H9 (cell line): ENCODE measurements around the gene CCDC92B. TPM values are rescaled to one million over a fixed set of nuclear protein-coding genes. Genes with fewer than 3 reads are reported as not detected.

ENCODE experiments used
- DNase-seq: peaks from one replicate; pipeline ENCODE4 v3.0.0-alpha.2; 2017
- H2AFZ ChIP-seq: one replicate; pipeline ENCODE4 v1.6.1; 2013; ENCODE audit warnings: mild to moderate bottlenecking, low read length, control low read depth, moderate library complexity
- H2AK5ac ChIP-seq: 2 replicates; pipeline ENCODE4 v1.6.1; 2013; ENCODE audit warnings: low read length, control low read depth, mixed read lengths; ENCODE audit not compliant: insufficient read length
- H2BK120ac ChIP-seq: one replicate; pipeline ENCODE4 v1.6.1; 2013; ENCODE audit warnings: low read depth, mild to moderate bottlenecking, low read length, control low read depth, inconsistent platforms; ENCODE audit not compliant: poor library complexity, severe bottlenecking
- H2BK12ac ChIP-seq: 2 replicates; pipeline ENCODE4 v1.6.1; 2013; ENCODE audit warnings: low read length, control low read depth, mixed read lengths, low read depth; ENCODE audit not compliant: insufficient read length
- H2BK15ac ChIP-seq: 2 replicates; pipeline ENCODE4 v1.6.1; 2013; ENCODE audit warnings: low read depth, low read length, control low read depth
- H2BK20ac ChIP-seq: one replicate; pipeline ENCODE4 v1.6.1; 2013; ENCODE audit warnings: low read depth, mild to moderate bottlenecking, low read length, control low read depth, inconsistent platforms; ENCODE audit not compliant: poor library complexity, severe bottlenecking
- H2BK5ac ChIP-seq: 2 replicates; pipeline ENCODE4 v1.6.1; 2013; ENCODE audit warnings: low read length, control low read depth, mixed read lengths; ENCODE audit not compliant: insufficient read length
- H3K14ac ChIP-seq: 2 replicates; pipeline ENCODE4 v1.6.1; 2013; ENCODE audit warnings: low read length, control low read depth; ENCODE audit not compliant: insufficient read depth
- H3K18ac ChIP-seq: 2 replicates; pipeline ENCODE4 v1.6.1; 2013; ENCODE audit warnings: low read depth, mild to moderate bottlenecking, mixed read lengths, low read length, control low read depth; ENCODE audit not compliant: insufficient read length
- H3K23ac ChIP-seq: 2 replicates; pipeline ENCODE4 v1.6.1; 2013; ENCODE audit warnings: low read length, control low read depth, mixed read lengths, low read depth; ENCODE audit not compliant: insufficient read length
- H3K23me2 ChIP-seq: 2 replicates; pipeline ENCODE4 v1.6.1; 2013; ENCODE audit warnings: low read depth, mild to moderate bottlenecking, mixed read lengths, low read length, control low read depth; ENCODE audit not compliant: insufficient read length, poor library complexity, severe bottlenecking
- H3K27ac ChIP-seq: 2 replicates; pipeline ENCODE4 v1.5.1; 2013; ENCODE audit warnings: low read length, control low read depth, mixed read lengths, low read depth; ENCODE audit not compliant: insufficient read length
- H3K27me3 ChIP-seq: 2 replicates; pipeline ENCODE4 v1.6.1; 2013; ENCODE audit warnings: low read length, control low read depth, inconsistent platforms; ENCODE audit not compliant: insufficient read depth
- H3K4ac ChIP-seq: 2 replicates; pipeline ENCODE4 v1.6.1; 2013; ENCODE audit warnings: low read depth, mild to moderate bottlenecking, control low read depth, inconsistent platforms, low read length, moderate library complexity
- H3K4me1 ChIP-seq: 2 replicates; pipeline ENCODE4 v1.6.1; 2013; ENCODE audit warnings: low read length, control low read depth, inconsistent platforms; ENCODE audit not compliant: insufficient read depth
- H3K4me2 ChIP-seq: 2 replicates; pipeline ENCODE4 v1.6.1; 2013; ENCODE audit warnings: low read length, control low read depth, mixed read lengths; ENCODE audit not compliant: insufficient read length, insufficient read depth
- H3K56ac ChIP-seq: 2 replicates; pipeline ENCODE4 v1.6.1; 2013; ENCODE audit warnings: low read depth, mild to moderate bottlenecking, mixed read lengths, low read length, control low read depth; ENCODE audit not compliant: insufficient read length
- H3K79me1 ChIP-seq: 2 replicates; pipeline ENCODE4 v1.6.1; 2013; ENCODE audit warnings: low read depth, mild to moderate bottlenecking, moderate library complexity, low read length, control low read depth, inconsistent platforms; ENCODE audit not compliant: insufficient read depth, poor library complexity, severe bottlenecking
- H3K79me2 ChIP-seq: 2 replicates; pipeline ENCODE4 v1.6.1; 2013; ENCODE audit warnings: low read length, control low read depth, inconsistent platforms; ENCODE audit not compliant: insufficient read depth
- H3K9ac ChIP-seq: 2 replicates; pipeline ENCODE4 v1.6.1; 2013; ENCODE audit warnings: low read length, control low read depth, mixed read lengths; ENCODE audit not compliant: insufficient read length; ENCODE audit errors: extremely low read depth
- H3K9me3 ChIP-seq: one replicate; pipeline ENCODE4 v1.6.1; 2013; ENCODE audit warnings: low read depth, low read length, inconsistent platforms; ENCODE audit not compliant: control insufficient read depth
- H3T11ph ChIP-seq: one replicate; pipeline ENCODE4 v1.6.1; 2013; ENCODE audit warnings: mild to moderate bottlenecking, low read length, control low read depth, inconsistent platforms
- H4K20me1 ChIP-seq: one replicate; pipeline ENCODE4 v1.6.1; 2013; ENCODE audit not compliant: control insufficient read depth, insufficient read length, insufficient read depth
- H4K5ac ChIP-seq: 2 replicates; pipeline ENCODE4 v1.6.1; 2013; ENCODE audit warnings: low read depth, mild to moderate bottlenecking, mixed read lengths, low read length, control low read depth; ENCODE audit not compliant: insufficient read length
- H4K8ac ChIP-seq: replicated peaks from 2 replicates; pipeline ENCODE4 v1.6.1; 2013; ENCODE audit warnings: low read length, control low read depth, mixed read lengths, low read depth; ENCODE audit not compliant: insufficient read length
- H4K91ac ChIP-seq: 2 replicates; pipeline ENCODE4 v1.6.1; 2013; ENCODE audit warnings: low read depth, mild to moderate bottlenecking, moderate library complexity, mixed read lengths, low read length, control low read depth; ENCODE audit not compliant: insufficient read length
- H3K27ac Mint-ChIP-seq, 3 experiments: 2 replicates in 2 of 3; 3 replicates in 1 of 3; pipeline ENCODE4 v1.8.0; 2020 to 2021; ENCODE audit warnings: mixed read lengths in 3 of 3, mild to moderate bottlenecking in 1 of 3, moderate library complexity in 1 of 3
- H3K27me3 Mint-ChIP-seq: 2 replicates; pipeline ENCODE4 v1.8.0; 2021; ENCODE audit warnings: low read depth, mild to moderate bottlenecking, moderate library complexity, mixed read lengths
- H3K36me3 Mint-ChIP-seq, 3 experiments: 2 replicates in 2 of 3; 3 replicates in 1 of 3; pipeline ENCODE4 v1.8.0; 2020 to 2021; ENCODE audit warnings: low read depth in 3 of 3, mixed read lengths in 3 of 3; ENCODE audit not compliant: insufficient read depth in 1 of 3
- H3K4me1 Mint-ChIP-seq, 2 experiments: 2 replicates each; pipeline ENCODE4 v1.8.0; 2020; ENCODE audit warnings: mixed read lengths in 2 of 2
- H3K4me3 Mint-ChIP-seq, 2 experiments: 2 replicates in 1 of 2; 3 replicates in 1 of 2; pipeline ENCODE4 v1.8.0; 2020 to 2021; ENCODE audit warnings: mild to moderate bottlenecking in 2 of 2, mixed read lengths in 2 of 2, moderate library complexity in 1 of 2
- H3K9me3 Mint-ChIP-seq, 2 experiments: 2 replicates in 1 of 2; 3 replicates in 1 of 2; pipeline ENCODE4 v1.8.0; 2020; ENCODE audit warnings: mild to moderate bottlenecking in 2 of 2, mixed read lengths in 2 of 2, moderate library complexity in 1 of 2
- CTCF ChIP-seq: fragments of 200-600 bp; sonication (generic); conservative IDR thresholded peaks from 3 replicates; pipeline ENCODE4 v1.8.0; 2021; ENCODE audit warnings: antibody characterized with exemption, mild to moderate bottlenecking
- WGBS: extraction: QIAGEN DNeasy Blood & Tissue Kit; methylation state at CpG from one replicate; pipeline ENCODE4 v1.1.7; 2013; ENCODE audit warnings: missing lambda C conversion rate, low lambda C conversion rate, mixed read lengths; ENCODE audit not compliant: insufficient read length; ENCODE audit errors: extremely low coverage; 5-methylcytosine and 5-hydroxymethylcytosine counted together
- total RNA-seq: library from RNA; stranded (reverse); gene quantifications from 2 replicates; pipeline ENCODE4 v1.2.1, GENCODE V29; 2021

CCDC92B gene
- total RNA-seq, 1 experiment from 2014 or later, result 8.0 TPM

GRCh38 chr17:2789700-2790099 lies 40.2 kb upstream of the CCDC92B start:
- Histone ChIP-seq H2AFZ (no peak overlapping the region), H4K20me1 (no peaks in the 10 kb centered on the region), H3T11ph (no peak overlapping the region), H3K14ac (no peak overlapping the region), H2AK5ac (no peak overlapping the region), H3K23ac (no peak overlapping the region), H4K5ac (no peak overlapping the region), H3K18ac (no peak overlapping the region), H3K4ac (no peak overlapping the region), H3K4me1 (no peaks in the 10 kb centered on the region), H2BK20ac (no peak overlapping the region), H2BK15ac (no peak overlapping the region), H2BK12ac (no peak overlapping the region), H2BK120ac (no peak overlapping the region), H3K9me3 (no peaks in the 10 kb centered on the region), H3K56ac (no peak overlapping the region), H3K23me2 (no peaks in the 10 kb centered on the region), H3K9ac (no peak overlapping the region), H4K91ac (no peak overlapping the region), H3K4me2 (no peak overlapping the region), H3K27ac (no peak overlapping the region), H3K27me3 (no peaks in the 10 kb centered on the region), H3K79me2 (no peaks in the 10 kb centered on the region), H3K79me1 (no peaks in the 10 kb centered on the region), H2BK5ac (no peak overlapping the region), H4K8ac (no peak overlapping the region)
- Mint-ChIP-seq H3K36me3 (no peaks in the 10 kb centered on the region), H3K4me1 (peaks cover 4 to 9% of the 10 kb centered on the region in 2 experiments; a peak in 2 of 4 replicates), H3K4me3 (no peak overlapping the region), H3K27ac (no peak overlapping the region), H3K27me3 (no peaks in the 10 kb centered on the region), H3K9me3 (no peaks in the 10 kb centered on the region)
- no peak for DNase-seq
- no peak for TF ChIP-seq CTCF
- WGBS, result no CpG with 5 or more reads among the region's 3 CpGs
